ENCODE data around the gene FARP1. TPM values are rescaled to one million over a fixed set of nuclear protein-coding genes. Genes with fewer than 3 reads are reported as not detected.

The FARP1 gene
- total RNA-seq, 1 donor from 2014 or later = 128 TPM

DNA sequence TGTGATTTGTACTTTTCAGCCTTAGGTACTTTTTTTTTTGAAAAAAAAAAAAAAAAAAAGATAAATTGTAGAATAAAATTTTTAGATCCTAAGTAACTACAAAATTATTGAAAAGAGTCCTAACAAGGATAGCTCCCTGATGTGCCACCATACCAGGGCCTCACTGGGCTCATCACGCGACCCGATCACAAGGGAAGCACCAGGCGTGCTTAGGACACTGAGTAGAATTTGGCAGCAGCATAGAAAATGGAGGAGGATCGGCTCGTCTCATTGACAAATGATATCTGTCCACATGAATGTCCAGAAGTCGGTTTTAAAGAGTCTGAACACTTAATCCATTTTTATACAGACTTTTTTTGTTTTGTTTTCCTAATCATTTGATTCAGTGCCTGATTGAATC is 255.0 kb downstream of the FARP1 start:
- H3K9ac ChIP-seq (ENCODE audit: low read length) = no peak overlapping the region
- H2AFZ ChIP-seq (ENCODE audit: low read depth, low read length) = no peak overlapping the region
- DNase-seq (ENCODE audit: low read depth) = no peak
- H3K9me3 ChIP-seq (ENCODE audit: insufficient read depth, low read depth, low read length) = no peaks in the 10 kb centered on the region
- Mint-ChIP-seq H3K36me3 (ENCODE audit: low read depth, unreplicated experiment) (peaks cover 18% of the 10 kb centered on the region), H3K9me3 (ENCODE audit: unreplicated experiment) (no peaks in the 10 kb centered on the region), H3K27ac (ENCODE audit: unreplicated experiment) (no peak overlapping the region), H3K4me1 (ENCODE audit: low read depth, unreplicated experiment) (no peaks in the 10 kb centered on the region), H3K4me3 (ENCODE audit: unreplicated experiment) (no peak overlapping the region), H3K27me3 (ENCODE audit: low read depth, unreplicated experiment) (no peaks in the 10 kb centered on the region)
- H3K36me3 ChIP-seq (ENCODE audit: insufficient read depth, low read length) = peaks cover 4% of the 10 kb centered on the region
- H3K79me2 ChIP-seq (ENCODE audit: insufficient read depth, low read length) = no peaks in the 10 kb centered on the region
- H3K27me3 ChIP-seq (ENCODE audit: insufficient read depth, low read length) = no peaks in the 10 kb centered on the region
- FAIRE-seq = no peak
- no peak for TF ChIP-seq EZH2 (IDR thresholded peaks at IDR 0.05; ENCODE audit: insufficient read depth, low read length)
- TF ChIP-seq, protein P1, sequence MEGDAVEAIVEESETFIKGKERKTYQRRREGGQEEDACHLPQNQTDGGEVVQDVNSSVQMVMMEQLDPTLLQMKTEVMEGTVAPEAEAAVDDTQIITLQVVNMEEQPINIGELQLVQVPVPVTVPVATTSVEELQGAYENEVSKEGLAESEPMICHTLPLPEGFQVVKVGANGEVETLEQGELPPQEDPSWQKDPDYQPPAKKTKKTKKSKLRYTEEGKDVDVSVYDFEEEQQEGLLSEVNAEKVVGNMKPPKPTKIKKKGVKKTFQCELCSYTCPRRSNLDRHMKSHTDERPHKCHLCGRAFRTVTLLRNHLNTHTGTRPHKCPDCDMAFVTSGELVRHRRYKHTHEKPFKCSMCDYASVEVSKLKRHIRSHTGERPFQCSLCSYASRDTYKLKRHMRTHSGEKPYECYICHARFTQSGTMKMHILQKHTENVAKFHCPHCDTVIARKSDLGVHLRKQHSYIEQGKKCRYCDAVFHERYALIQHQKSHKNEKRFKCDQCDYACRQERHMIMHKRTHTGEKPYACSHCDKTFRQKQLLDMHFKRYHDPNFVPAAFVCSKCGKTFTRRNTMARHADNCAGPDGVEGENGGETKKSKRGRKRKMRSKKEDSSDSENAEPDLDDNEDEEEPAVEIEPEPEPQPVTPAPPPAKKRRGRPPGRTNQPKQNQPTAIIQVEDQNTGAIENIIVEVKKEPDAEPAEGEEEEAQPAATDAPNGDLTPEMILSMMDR (IDR thresholded peaks at IDR 0.05; ENCODE audit: insufficient read depth, low read depth, low read length) = no peak
- H3K4me2 ChIP-seq (ENCODE audit: low read length) = no peak overlapping the region
- no peak overlapping the region for H3K4me3 ChIP-seq (ENCODE audit: insufficient read depth, low read depth, low read length)
- no peak overlapping the region for H3K27ac ChIP-seq (ENCODE audit: low read depth, low read length)
- H3K4me1 ChIP-seq (ENCODE audit: insufficient read depth, low read length) = no peaks in the 10 kb centered on the region
- peaks cover 6% of the 10 kb centered on the region for H4K20me1 ChIP-seq (ENCODE audit: insufficient read depth, low read length)

DNA sequence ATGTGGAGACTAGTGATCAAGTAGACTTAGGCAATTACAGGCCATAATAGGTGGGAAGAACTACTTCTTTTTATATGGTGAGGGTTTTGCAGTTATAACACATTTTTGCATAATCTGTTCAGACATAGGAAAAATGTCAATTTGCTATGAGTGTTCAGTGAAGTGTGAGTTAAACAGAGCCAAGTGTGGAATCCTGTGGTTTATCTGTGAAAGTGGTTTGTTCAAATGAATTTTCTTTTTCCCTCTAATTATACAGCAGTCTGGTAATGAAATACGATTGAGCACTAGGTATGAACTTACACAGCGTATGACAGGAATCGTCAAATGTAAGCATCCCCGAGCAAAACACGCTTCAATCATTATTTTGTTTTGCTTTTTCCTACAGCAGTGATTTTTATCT is 255.7 kb downstream of the FARP1 start:
- Histone ChIP-seq H3K36me3 (ENCODE audit: insufficient read depth, low read length) (peaks cover 4% of the 10 kb centered on the region), H3K4me3 (ENCODE audit: insufficient read depth, low read depth, low read length) (no peak overlapping the region), H3K79me2 (ENCODE audit: insufficient read depth, low read length) (no peaks in the 10 kb centered on the region), H3K27me3 (ENCODE audit: insufficient read depth, low read length) (no peaks in the 10 kb centered on the region), H3K4me1 (ENCODE audit: insufficient read depth, low read length) (no peaks in the 10 kb centered on the region), H4K20me1 (ENCODE audit: insufficient read depth, low read length) (peaks cover 6% of the 10 kb centered on the region), H3K27ac (ENCODE audit: low read depth, low read length) (no peak overlapping the region), H2AFZ (ENCODE audit: low read depth, low read length) (no peak overlapping the region), H3K9me3 (ENCODE audit: insufficient read depth, low read depth, low read length) (no peaks in the 10 kb centered on the region), H3K9ac (ENCODE audit: low read length) (no peak overlapping the region), H3K4me2 (ENCODE audit: low read length) (no peak overlapping the region)
- Mint-ChIP-seq H3K9me3 (ENCODE audit: unreplicated experiment) (no peaks in the 10 kb centered on the region), H3K27ac (ENCODE audit: unreplicated experiment) (no peak overlapping the region), H3K36me3 (ENCODE audit: low read depth, unreplicated experiment) (peaks cover 20% of the 10 kb centered on the region), H3K4me3 (ENCODE audit: unreplicated experiment) (no peak overlapping the region), H3K27me3 (ENCODE audit: low read depth, unreplicated experiment) (no peaks in the 10 kb centered on the region), H3K4me1 (ENCODE audit: low read depth, unreplicated experiment) (no peaks in the 10 kb centered on the region)
- DNase-seq (ENCODE audit: low read depth) (peak; percentile 18), FAIRE-seq (no peak)
- TF ChIP-seq EZH2 (IDR thresholded peaks at IDR 0.05; ENCODE audit: insufficient read depth, low read length) = no peak
- TF ChIP-seq, protein P1 (IDR thresholded peaks at IDR 0.05; ENCODE audit: insufficient read depth, low read depth, low read length) = no peak

DNA sequence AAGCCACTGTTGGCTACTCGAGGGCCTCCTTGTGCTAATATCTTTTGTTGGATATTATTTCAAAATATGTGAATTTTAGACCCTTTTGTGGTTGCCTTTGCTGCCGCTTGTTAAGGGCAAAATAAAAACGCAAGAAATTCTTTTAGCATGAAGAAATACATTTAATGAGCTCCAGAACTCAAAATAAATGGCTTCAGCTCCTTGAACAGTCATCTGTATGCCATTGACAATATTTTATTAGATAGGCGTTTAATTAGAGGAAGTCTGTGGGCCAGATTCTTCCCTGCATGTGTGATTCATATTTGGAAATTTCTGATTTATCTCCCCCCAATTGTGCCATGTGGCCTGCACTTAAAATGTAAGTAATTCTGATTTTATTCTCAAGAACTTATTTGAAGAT is 256.9 kb downstream of the FARP1 start:
- DNase-seq (ENCODE audit: low read depth) = no peak
- H2AFZ ChIP-seq (ENCODE audit: low read depth, low read length) = no peak overlapping the region
- H3K4me3 ChIP-seq (ENCODE audit: insufficient read depth, low read depth, low read length) = no peak overlapping the region
- peaks cover 23% of the 10 kb centered on the region for H3K36me3 Mint-ChIP-seq (ENCODE audit: low read depth, unreplicated experiment)
- no peak for TF ChIP-seq EZH2 (IDR thresholded peaks at IDR 0.05; ENCODE audit: insufficient read depth, low read length)
- TF ChIP-seq, protein P1 (IDR thresholded peaks at IDR 0.05; ENCODE audit: insufficient read depth, low read depth, low read length) = no peak
- H3K79me2 ChIP-seq (ENCODE audit: insufficient read depth, low read length) = no peaks in the 10 kb centered on the region
- H3K9me3 ChIP-seq (ENCODE audit: insufficient read depth, low read depth, low read length) = no peaks in the 10 kb centered on the region
- H3K9me3 Mint-ChIP-seq (ENCODE audit: unreplicated experiment) = no peaks in the 10 kb centered on the region
- no peak for FAIRE-seq
- H3K27me3 Mint-ChIP-seq (ENCODE audit: low read depth, unreplicated experiment) = no peaks in the 10 kb centered on the region
- no peaks in the 10 kb centered on the region for H3K4me1 ChIP-seq (ENCODE audit: insufficient read depth, low read length)
- no peak overlapping the region for H3K27ac ChIP-seq (ENCODE audit: low read depth, low read length)
- peaks cover 6% of the 10 kb centered on the region for H4K20me1 ChIP-seq (ENCODE audit: insufficient read depth, low read length)
- H3K27me3 ChIP-seq (ENCODE audit: insufficient read depth, low read length) = no peaks in the 10 kb centered on the region
- H3K4me2 ChIP-seq (ENCODE audit: low read length) = no peak overlapping the region
- H3K27ac Mint-ChIP-seq (ENCODE audit: unreplicated experiment) = no peak overlapping the region
- peaks cover 7% of the 10 kb centered on the region for H3K36me3 ChIP-seq (ENCODE audit: insufficient read depth, low read length)
- H3K4me1 Mint-ChIP-seq (ENCODE audit: low read depth, unreplicated experiment) = no peaks in the 10 kb centered on the region
- no peak overlapping the region for H3K9ac ChIP-seq (ENCODE audit: low read length)
- no peak overlapping the region for H3K4me3 Mint-ChIP-seq (ENCODE audit: unreplicated experiment)

Measured in astrocyte (in vitro differentiated cells and primary cell).